Gastrocnemius medialis (tissue), 4 donors: ENCODE measurements around the gene DAND5.

ENCODE experiments used
- CTCF ChIP-seq, 5 experiments: fragments of 450-650 bp in 3 of 5; fragments of 200-600 bp in 2 of 5; sonication (generic) in 2 of 5; IDR thresholded peaks in 4 of 5; conservative IDR thresholded peaks in 1 of 5; 1 replicate in 4 of 5; 2 replicates in 1 of 5; pipeline ENCODE4 v1.5.1; 2016 to 2019; ENCODE audit warnings: antibody characterized with exemption in 5 of 5, mild to moderate bottlenecking in 3 of 5, moderate library complexity in 3 of 5
- POLR2A ChIP-seq, 2 donors: fragments of 450-650 bp; IDR thresholded peaks; one replicate each; pipeline ENCODE4 v1.6.1; 2017; ENCODE audit warnings: antibody characterized with exemption in 2 of 2, mild to moderate bottlenecking in 2 of 2, moderate library complexity in 2 of 2

- TF ChIP-seq CTCF (IDR thresholded peaks at IDR 0.05 in 4 of 5, conservative IDR thresholded peaks at IDR 0.05 in 1 of 5) (no peak), POLR2A (IDR thresholded peaks at IDR 0.05) (no peak)
Measured at GRCh38 chr19:12930002-12930645, 39.3 kb upstream of the DAND5 start.
